ENCODE results near the gene MITF.

MITF gene

GRCh38 chr3:69926385-69926784, 187.1 kb downstream of the MITF start:
- DNase-seq = no peak

GRCh38 chr3:69927571-69927970, 188.3 kb downstream of the MITF start:
- DNase-seq = no peak

- DNase-seq = no peak
Measured at GRCh38 chr3:69929019-69929418, 189.8 kb downstream of the MITF start.

- no peak for DNase-seq
Measured at GRCh38 chr3:69930564-69930963, 191.3 kb downstream of the MITF start.

- DNase-seq = no peak
Measured at GRCh38 chr3:69932087-69932486, 192.8 kb downstream of the MITF start.

- DNase-seq = no peak
Measured at GRCh38 chr3:69932501-69932900, 193.2 kb downstream of the MITF start.

GRCh38 chr3:69934398-69934797, 195.1 kb downstream of the MITF start:
- DNase-seq = no peak

- no peak for DNase-seq
Measured at GRCh38 chr3:69936266-69936665, 197.0 kb downstream of the MITF start.

- DNase-seq = no peak
Measured at GRCh38 chr3:69938061-69938460, 198.8 kb downstream of the MITF start.

- no peak for DNase-seq
Measured at GRCh38 chr3:69938931-69939330, 199.7 kb downstream of the MITF start.

GRCh38 chr3:69941037-69941436, 201.8 kb downstream of the MITF start:
- no peak for DNase-seq

- DNase-seq = no peak
Measured at GRCh38 chr3:69941439-69942176, 202.3 kb downstream of the MITF start.

GRCh38 chr3:69944931-69945493, 205.7 kb downstream of the MITF start:
- DNase-seq = no peak

- DNase-seq = no peak
Measured at GRCh38 chr3:69948246-69948862, 209.1 kb downstream of the MITF start.

- DNase-seq = no peak
Measured at GRCh38 chr3:69951616-69952015, 212.4 kb downstream of the MITF start.

GRCh38 chr3:69959581-69959980, 220.3 kb downstream of the MITF start:
- no peak for DNase-seq

- no peak for DNase-seq
Measured at GRCh38 chr3:69961706-69962439, 222.6 kb downstream of the MITF start.

- DNase-seq = no peak
Measured at GRCh38 chr3:69963643-69964042, 224.4 kb downstream of the MITF start.

- DNase-seq = no peak
Measured at GRCh38 chr3:69967156-69967555, 227.9 kb downstream of the MITF start.

GRCh38 chr3:69970827-69971226, 231.6 kb downstream of the MITF start:
- no peak for DNase-seq

GRCh38 chr3:69972672-69973071, 233.4 kb downstream of the MITF start:
- DNase-seq = no peak

- DNase-seq = no peak
Measured at GRCh38 chr3:69976021-69976420, 236.8 kb downstream of the MITF start.

- no peak for DNase-seq
Measured at GRCh38 chr3:69983546-69984265, 244.4 kb downstream of the MITF start.
